Cardiac septum (tissue), 1 donor: Measurements from ENCODE around the gene OR6N2. TPM values are rescaled to one million over a fixed set of nuclear protein-coding genes. Genes with fewer than 3 reads are reported as not detected.

Source experiments
- DNase-seq: peaks from one replicate; pipeline ENCODE4 v3.0.0-alpha.2; 2020; ENCODE audit warnings: low spot score
- intact Hi-C: fragments of 100-400 bp; cut with DNase I; formaldehyde crosslinking; loops from one replicate; pipeline ENCODE4 v1.14.0; 2022
- total RNA-seq: library from RNA; stranded (reverse); fragmentation: NEBNext Ultra II Directional; extraction: Animal tissue kit (Norgen Biotek cat#: 25700); gene quantifications from one replicate; pipeline ENCODE4 v1.2.1, GENCODE V29; 2021
- donor health status: DM: no; HTN: no; CAD: no.

The OR6N2 gene
- total RNA-seq, 1 donor from 2014 or later: not detected

DNA sequence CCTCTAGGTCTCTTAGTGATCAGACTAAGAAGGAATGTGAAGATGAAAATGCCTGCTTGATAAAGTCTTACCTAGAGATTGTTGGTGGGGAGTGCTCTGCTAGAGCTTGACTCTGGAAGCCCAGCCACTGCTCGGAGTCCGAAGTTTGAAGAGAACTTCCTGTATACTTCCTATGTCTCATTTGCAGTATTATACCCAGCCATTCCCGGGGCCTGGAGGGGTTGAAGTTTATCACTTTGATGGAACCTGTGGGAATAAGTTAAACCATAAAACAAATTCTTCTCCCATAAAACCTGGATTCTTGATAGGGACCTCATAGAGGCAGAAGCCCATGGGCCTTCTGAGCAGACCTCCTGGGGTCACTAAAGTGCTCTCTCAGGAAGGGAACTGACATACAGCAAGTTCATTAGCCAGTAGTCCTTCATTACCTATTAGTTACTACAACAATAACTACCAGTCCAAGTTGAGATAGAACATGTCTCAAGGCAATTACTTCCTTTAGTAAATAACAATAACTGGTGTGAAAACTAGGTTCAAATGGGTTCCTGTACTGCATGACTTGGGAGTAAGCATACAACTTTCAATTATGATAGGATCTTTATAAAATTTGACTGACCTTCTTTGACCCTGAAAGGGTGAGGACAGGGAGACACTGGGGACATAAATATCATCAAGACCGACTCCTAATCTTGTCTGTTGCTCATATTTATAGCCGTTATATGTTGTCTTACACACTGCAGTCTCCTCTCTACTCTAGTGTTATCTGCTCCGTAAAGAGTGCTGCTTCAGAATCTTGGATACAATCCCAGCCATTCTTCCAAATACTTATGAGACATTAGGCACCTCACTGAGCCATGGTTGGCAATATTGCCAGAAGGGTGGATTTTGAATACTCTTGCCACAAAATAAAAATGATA is 8.8 kb downstream of the OR6N2 start, which contains the start of gene OR6N1:
TSS of gene OR6N1 (minus strand) at position 246 of the 917 bp plus-strand sequence. CDS start 5,513 bp downstream, outside the sequence.
- intact Hi-C loops: no loop called here
- DNase-seq: no peak

DNA sequence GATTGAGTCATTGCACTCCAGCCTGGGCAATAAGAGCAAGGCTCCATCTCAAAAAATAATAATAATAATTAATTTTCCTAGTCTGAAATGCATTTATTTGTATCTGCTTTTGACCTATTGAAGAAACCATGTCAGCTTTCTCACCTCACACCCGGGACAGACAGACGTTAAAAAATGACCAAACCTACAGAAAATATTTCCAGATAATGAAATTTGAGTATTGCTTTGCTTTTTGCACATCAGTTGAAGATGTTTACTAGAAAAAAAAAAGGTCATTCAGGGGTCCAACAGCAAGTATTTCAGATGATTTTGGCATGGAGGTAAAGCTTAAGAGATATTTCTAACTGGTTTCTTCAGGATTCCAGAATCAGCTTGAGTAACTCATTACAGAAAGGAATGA is 26.6 kb downstream of the OR6N2 start, which contains the start of gene OR6K6:
TSS of gene OR6K6 (plus strand) at position 301 of the 400 bp plus-strand sequence. CDS start 168 bp downstream, outside the sequence.
- no peak for DNase-seq
- intact Hi-C loops: no loop called here

DNA sequence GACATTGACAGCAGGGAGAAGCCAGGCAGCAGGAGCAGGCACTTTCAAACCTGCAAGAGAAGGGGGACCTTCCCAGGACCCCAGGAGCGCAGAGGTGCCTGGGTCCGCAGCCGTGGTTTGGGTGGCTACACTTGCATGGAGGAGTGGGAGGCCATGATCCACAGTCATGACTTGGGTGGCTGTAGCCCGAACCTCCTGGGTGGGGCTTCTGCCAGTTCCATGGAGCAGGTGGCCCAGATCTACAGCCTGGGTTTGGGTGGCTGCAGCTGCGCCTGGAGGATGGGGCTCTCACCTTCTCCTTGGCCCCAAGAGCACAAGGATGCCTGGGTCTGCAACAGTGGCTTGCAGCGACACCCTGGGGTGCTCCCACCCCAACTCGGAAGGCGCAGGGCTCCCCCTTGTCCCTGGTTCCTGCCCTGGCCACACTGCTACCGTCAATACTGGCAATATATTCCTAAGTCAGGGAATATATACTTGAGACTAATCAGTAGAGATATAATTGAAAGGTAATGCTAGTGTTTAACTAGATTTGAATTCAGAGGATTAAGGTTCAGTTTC is 28.8 kb downstream of the OR6N2 start:
- no peak for DNase-seq
- intact Hi-C loops: no loop called here

DNA sequence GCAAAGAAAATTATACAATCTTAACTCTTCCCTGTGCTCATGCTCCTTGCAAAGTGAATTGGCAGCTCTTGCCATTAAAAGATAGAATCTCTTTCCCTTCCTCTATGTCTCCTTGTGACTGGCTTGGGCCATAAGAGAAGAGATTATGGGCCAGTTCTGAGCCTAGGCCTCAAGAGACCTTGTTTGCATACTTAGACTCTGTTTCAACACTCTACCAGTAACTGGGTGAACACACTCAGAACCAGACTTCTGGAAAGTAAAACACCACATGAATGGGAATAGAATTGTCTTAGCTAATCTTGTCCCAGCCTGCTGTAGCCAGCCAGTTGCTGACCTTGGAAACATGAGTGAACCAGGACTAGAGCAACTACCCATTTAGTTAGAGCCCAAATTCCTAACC is 45.2 kb downstream of the OR6N2 start:
- DNase-seq: no peak
- intact Hi-C loops: no loop called here

DNA sequence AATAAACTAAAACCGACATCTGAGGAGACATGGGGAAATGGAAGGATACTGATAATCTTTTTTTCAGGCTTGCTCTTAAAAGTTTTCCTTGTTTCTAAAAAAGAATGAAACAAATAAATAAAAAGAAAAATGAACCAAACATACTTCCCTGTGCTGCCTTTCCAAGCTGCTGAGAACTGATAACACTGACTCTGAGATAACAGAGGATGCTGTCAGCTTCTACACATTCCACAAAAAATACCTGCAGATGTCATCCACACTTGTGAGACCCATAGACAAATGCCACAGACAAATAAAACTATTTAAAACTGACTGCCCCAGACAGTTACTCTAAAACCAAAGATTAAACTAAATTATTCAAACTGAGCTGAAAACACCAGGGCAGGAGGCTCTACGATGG is 48.5 kb downstream of the OR6N2 start:
- DNase-seq: no peak
- intact Hi-C loops: no loop called here

DNA sequence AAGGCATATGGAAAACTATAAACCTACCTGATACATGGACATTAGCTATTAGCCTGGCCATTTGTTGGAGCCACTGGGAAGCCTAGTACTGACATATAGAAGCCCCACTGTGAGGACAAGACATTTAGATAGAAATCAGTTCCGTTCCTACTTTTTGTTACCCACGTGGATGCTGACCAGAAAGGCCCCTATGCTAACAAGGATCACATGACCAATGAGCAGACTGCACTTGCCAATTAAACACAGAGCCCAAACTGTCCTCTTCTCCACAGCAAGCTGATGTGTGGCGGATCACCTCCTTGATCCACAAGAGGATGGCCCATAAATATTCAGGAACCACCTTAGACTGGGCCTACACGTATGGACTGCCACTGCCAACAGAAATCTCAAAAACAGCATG is 49.3 kb downstream of the OR6N2 start:
- intact Hi-C loops: no loop called here
- no peak for DNase-seq

DNA sequence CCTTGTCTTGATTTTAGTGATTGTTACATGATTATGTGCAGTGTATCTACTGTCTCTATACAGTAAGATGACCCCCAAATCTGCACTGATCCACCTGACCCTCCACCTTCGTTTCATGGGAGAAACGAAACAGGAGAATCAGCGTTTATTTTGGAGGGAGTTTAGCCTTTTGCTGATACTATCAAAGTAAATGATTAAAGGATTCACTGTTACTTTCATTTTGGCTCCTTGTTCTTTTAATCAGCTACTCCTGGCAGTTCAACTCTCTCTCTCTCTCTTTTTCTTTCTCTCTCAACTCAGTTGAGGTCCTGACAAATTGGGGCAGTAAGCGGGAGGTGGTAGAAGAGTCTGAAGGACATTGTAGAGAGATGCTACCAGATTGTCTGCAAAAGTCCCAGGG is 50.6 kb downstream of the OR6N2 start:
- DNase-seq: no peak
- intact Hi-C loops: no loop called here

DNA sequence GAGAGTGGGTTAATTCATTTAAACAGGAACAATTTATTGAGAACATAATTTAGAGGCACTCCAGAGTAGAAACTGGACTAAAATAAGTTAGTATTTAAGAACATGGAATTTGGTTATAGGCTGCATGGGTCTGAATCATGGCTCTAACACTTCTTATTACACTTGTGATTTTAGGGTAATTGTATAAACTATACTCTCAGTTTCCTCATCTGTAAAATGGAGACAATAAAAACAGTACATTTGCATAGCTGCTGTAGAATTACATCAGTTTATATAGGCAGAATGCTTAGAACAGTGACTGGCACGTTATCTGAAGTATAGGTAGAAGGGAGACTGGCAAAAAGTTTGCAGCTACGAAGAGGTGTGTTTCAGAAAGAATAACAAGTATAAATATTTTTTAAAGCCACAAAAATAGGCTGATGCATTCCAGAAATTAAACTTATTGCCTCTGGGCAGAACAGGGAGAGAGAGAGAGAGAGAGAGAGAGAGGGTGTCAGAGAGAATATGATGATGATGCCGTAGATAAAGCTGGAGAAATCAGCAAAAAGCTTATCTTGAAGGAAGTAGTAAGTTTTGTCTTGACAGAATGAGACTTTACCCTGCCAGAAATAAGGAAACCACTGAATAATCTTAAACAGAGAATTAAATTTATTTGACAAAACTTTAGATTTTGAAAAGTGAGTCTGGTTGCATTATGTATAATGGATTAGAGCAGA is 52.3 kb downstream of the OR6N2 start:
- intact Hi-C loops: no loop called here
- no peak for DNase-seq

DNA sequence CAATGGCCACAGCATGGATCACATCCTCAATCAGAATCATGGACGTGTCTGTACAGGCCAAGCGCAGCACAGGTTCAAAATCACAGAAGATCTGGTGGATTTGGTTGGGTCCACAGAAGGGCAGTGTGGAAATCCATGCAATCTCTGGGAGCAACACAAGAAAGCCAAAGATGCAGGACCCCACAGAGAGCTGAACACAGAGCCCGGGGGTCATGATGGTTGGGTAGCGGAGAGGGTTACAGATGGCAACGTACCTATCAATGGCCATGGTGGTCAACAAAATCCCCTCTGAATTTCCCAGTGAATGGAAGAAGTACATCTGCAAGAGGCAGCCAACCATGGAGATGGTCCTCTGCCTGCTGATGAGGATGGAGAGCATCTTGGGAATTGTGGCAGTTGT is 56.6 kb downstream of the OR6N2 start:
- intact Hi-C loops: no loop called here
- DNase-seq: no peak

Other genes starting within 250 kb of the OR6N2 start
- gene OR6Y1, start 226.8 kb downstream of the OR6N2 start, total RNA-seq: not detected
- not detected for gene OR6P1, start 210.6 kb downstream of the OR6N2 start, total RNA-seq
- not detected for gene OR10X1, start 201.3 kb downstream of the OR6N2 start, total RNA-seq
- gene OR10Z1, start 175.9 kb downstream of the OR6N2 start, total RNA-seq: not detected
- 0.43 TPM for gene SPTA1, start 94.5 kb downstream of the OR6N2 start, total RNA-seq
- gene OR6K2, start 80.6 kb downstream of the OR6N2 start, total RNA-seq: not detected
- not detected for gene OR6K3, start 60.5 kb downstream of the OR6N2 start, total RNA-seq
- not detected for gene OR6K6, start 26.5 kb downstream of the OR6N2 start, total RNA-seq
- gene OR6N1, start 9.0 kb downstream of the OR6N2 start, total RNA-seq: not detected
- gene MNDA, start 50.1 kb upstream of the OR6N2 start, total RNA-seq: 6.9 TPM
- 0.19 TPM for gene PYHIN1, start 150.3 kb upstream of the OR6N2 start, total RNA-seq
- 31.1 TPM for gene IFI16, start 228.7 kb upstream of the OR6N2 start, total RNA-seq